H1 (cell line): ENCODE measurements around the gene HS6ST2. TPM values are rescaled to one million over a fixed set of nuclear protein-coding genes. Genes with fewer than 3 reads are reported as not detected.

Source experiments
- CTCF ChIA-PET: fragments of 300-600 bp; sonication (Branson Sonifier 250); formaldehyde crosslinking; loops from one replicate; lab custom pipeline; 2021; ENCODE audit not compliant: partially characterized antibody; lab: Charles Lee
- POLR2A ChIA-PET: fragments of 300-600 bp; sonication (Branson Sonifier 250); formaldehyde crosslinking; loops from one replicate; lab custom pipeline; 2021; ENCODE audit warnings: inconsistent platforms; ENCODE audit not compliant: partially characterized antibody; lab: Charles Lee
- DNase-seq, 2 experiments: peaks; one replicate each; pipeline versions ENCODE4 v3.0.0 to v3.0.0-alpha.2; 2010 to 2022; ENCODE audit warnings: low spot score in 2 of 2, low read depth in 1 of 2, mixed read lengths in 1 of 2
- FAIRE-seq: peaks from 2 replicates; lab custom pipeline; 2011; peaks lifted over from hg19 to GRCh38; lab: Jason Lieb, UNC
- H2AFZ ChIP-seq: 2 replicates; pipeline ENCODE4 v1.8.1; 2012; ENCODE audit warnings: low read length, inconsistent platforms
- H2AK5ac ChIP-seq: 2 replicates; pipeline ENCODE4 v1.6.1; 2013; ENCODE audit warnings: low read depth, low read length
- H2BK120ac ChIP-seq: replicated peaks from 2 replicates; pipeline ENCODE3; 2013; ENCODE audit warnings: low read depth, low read length, inconsistent platforms
- H2BK12ac ChIP-seq: 2 replicates; pipeline ENCODE4 v1.6.1; 2013; ENCODE audit warnings: low read depth, low read length
- H2BK15ac ChIP-seq: 2 replicates; pipeline ENCODE4 v1.6.1; 2013; ENCODE audit warnings: low read length
- H2BK20ac ChIP-seq: 2 replicates; pipeline ENCODE4 v1.6.1; 2013; ENCODE audit warnings: low read length
- H2BK5ac ChIP-seq: 2 replicates; pipeline ENCODE4 v1.6.1; 2013; ENCODE audit warnings: low read depth, low read length
- H3K14ac ChIP-seq: 2 replicates; pipeline ENCODE4 v1.6.1; 2013; ENCODE audit warnings: inconsistent platforms; ENCODE audit not compliant: insufficient read length
- H3K18ac ChIP-seq: 2 replicates; pipeline ENCODE4 v1.6.1; 2013; ENCODE audit warnings: low read length; ENCODE audit errors: extremely low read depth
- H3K23ac ChIP-seq: 2 replicates; pipeline ENCODE4 v1.6.1; 2013; ENCODE audit warnings: inconsistent platforms; ENCODE audit not compliant: insufficient read length
- H3K23me2 ChIP-seq: 2 replicates; pipeline ENCODE4 v1.6.1; 2013; ENCODE audit warnings: low read depth, low read length
- H3K27ac ChIP-seq: 2 replicates; pipeline ENCODE4 v1.6.1; 2011; ENCODE audit warnings: low read depth, low read length, inconsistent platforms
- H3K27me3 ChIP-seq, 4 experiments: replicated peaks in 1 of 4; 1 replicate in 1 of 4; 2 replicates in 3 of 4; pipeline versions ENCODE4 v1.6.1 to v1.8.1; 2011 to 2013; ENCODE audit warnings: low read length in 3 of 4, mild to moderate bottlenecking in 3 of 4, inconsistent platforms in 2 of 4, mixed read lengths in 2 of 4, moderate library complexity in 1 of 4; ENCODE audit not compliant: control insufficient read depth in 3 of 4, insufficient read depth in 3 of 4; ENCODE audit errors: extremely low read depth in 1 of 4
- H3K36me3 ChIP-seq, 4 experiments: 2 replicates each; pipeline versions ENCODE4 v1.6.1 to v1.8.1; 2011 to 2013; ENCODE audit warnings: mild to moderate bottlenecking in 4 of 4, low read length in 3 of 4, moderate library complexity in 2 of 4, control low read depth in 1 of 4, inconsistent platforms in 1 of 4; ENCODE audit not compliant: insufficient read depth in 4 of 4, control insufficient read depth in 2 of 4
- H3K4ac ChIP-seq: replicated peaks from 2 replicates; pipeline ENCODE3; 2013; ENCODE audit warnings: low read length, low read depth, mixed read lengths, inconsistent platforms; ENCODE audit not compliant: insufficient read length
- H3K4me1 ChIP-seq, 4 experiments: replicated peaks in 1 of 4; 1 replicate in 1 of 4; 2 replicates in 3 of 4; pipeline versions ENCODE4 v1.6.1 to v1.8.1; 2011 to 2013; ENCODE audit warnings: low read length in 3 of 4, inconsistent platforms in 2 of 4, mixed read lengths in 1 of 4; ENCODE audit not compliant: insufficient read depth in 4 of 4, control insufficient read depth in 3 of 4
- H3K4me2 ChIP-seq, 2 experiments: 2 replicates each; pipeline versions ENCODE4 v1.6.1 to v1.8.1; 2011 to 2013; ENCODE audit warnings: low read depth in 2 of 2, low read length in 2 of 2, control low read depth in 1 of 2, inconsistent platforms in 1 of 2, mild to moderate bottlenecking in 1 of 2; ENCODE audit not compliant: insufficient read depth in 1 of 2
- H3K4me3 ChIP-seq, 4 experiments: fragments of 200-600, 300-600 bp in 1 of 4; sonication (generic), shearing (Covaris generic), sonication (Bioruptor Twin) in 1 of 4; 2 replicates each; pipeline versions ENCODE4 v1.5.1 to v1.8.1; 2011 to 2016; ENCODE audit warnings: low read length in 4 of 4, low read depth in 3 of 4, control low read depth in 2 of 4, inconsistent platforms in 2 of 4, mild to moderate bottlenecking in 2 of 4, mixed read lengths in 1 of 4, moderate library complexity in 1 of 4; ENCODE audit not compliant: insufficient read depth in 2 of 4; ENCODE audit errors: extremely low read depth in 1 of 4
- H3K56ac ChIP-seq: replicated peaks from 2 replicates; pipeline ENCODE3; 2013; ENCODE audit warnings: low read depth, mild to moderate bottlenecking, mixed read lengths, low read length, inconsistent platforms; ENCODE audit not compliant: insufficient read length
- H3K79me1 ChIP-seq: 2 replicates; pipeline ENCODE4 v1.6.1; 2013; ENCODE audit warnings: low read depth, low read length, control low read depth
- H3K79me2 ChIP-seq, 2 experiments: 2 replicates each; pipeline versions ENCODE4 v1.6.1 to v1.8.1; 2012 to 2013; ENCODE audit warnings: low read length in 2 of 2, mild to moderate bottlenecking in 2 of 2, inconsistent platforms in 1 of 2; ENCODE audit not compliant: insufficient read depth in 2 of 2, control insufficient read depth in 1 of 2
- H3K9ac ChIP-seq, 4 experiments: replicated peaks in 1 of 4; 1 replicate in 1 of 4; 2 replicates in 3 of 4; pipeline versions ENCODE4 v1.6.1 to v1.8.1; 2011 to 2013; ENCODE audit warnings: low read depth in 3 of 4, low read length in 3 of 4, control low read depth in 2 of 4, mild to moderate bottlenecking in 2 of 4, moderate library complexity in 2 of 4, inconsistent platforms in 1 of 4; ENCODE audit errors: extremely low read depth in 1 of 4
- H3K9me3 ChIP-seq, 2 experiments: 2 replicates each; pipeline versions ENCODE4 v1.6.1 to v1.8.1; 2012 to 2013; ENCODE audit warnings: mild to moderate bottlenecking in 2 of 2, moderate library complexity in 2 of 2, control low read depth in 1 of 2, inconsistent platforms in 1 of 2, low read depth in 1 of 2, low read length in 1 of 2, mixed read lengths in 1 of 2; ENCODE audit not compliant: insufficient read depth in 2 of 2
- H4K20me1 ChIP-seq, 2 experiments: replicated peaks in 1 of 2; 2 replicates each; pipeline versions ENCODE3 to v1.8.1; 2011 to 2013; ENCODE audit warnings: inconsistent platforms in 2 of 2, low read length in 2 of 2, mild to moderate bottlenecking in 1 of 2; ENCODE audit not compliant: insufficient read depth in 2 of 2, control insufficient read depth in 1 of 2
- H4K5ac ChIP-seq: 2 replicates; pipeline ENCODE4 v1.6.1; 2013; ENCODE audit warnings: low read length, low read depth, mixed read lengths, inconsistent platforms; ENCODE audit not compliant: insufficient read length
- H4K8ac ChIP-seq: 2 replicates; pipeline ENCODE4 v1.8.0; 2013; ENCODE audit warnings: mild to moderate bottlenecking, moderate library complexity, low read length, inconsistent platforms; ENCODE audit not compliant: insufficient read depth; ENCODE audit errors: extremely low read depth
- H4K91ac ChIP-seq: replicated peaks from 2 replicates; pipeline ENCODE3; 2013; ENCODE audit warnings: low read length, mixed read lengths, inconsistent platforms; ENCODE audit not compliant: insufficient read length
- KDM1A ChIP-seq: fragments of 200-600, 300-600 bp; sonication (generic); IDR thresholded peaks from 2 replicates; pipeline ENCODE4 v1.7.1; 2016; ENCODE audit warnings: mild to moderate bottlenecking, low read length, borderline replicate concordance
- PHF8 ChIP-seq: fragments of 200-600 bp; sonication (generic); conservative IDR thresholded peaks from 2 replicates; pipeline ENCODE4 v1.7.1; 2012; ENCODE audit warnings: low read depth, mild to moderate bottlenecking, inconsistent platforms, low read length, moderate library complexity
- RBBP5 ChIP-seq: IDR thresholded peaks from 2 replicates; pipeline ENCODE4 v1.7.1; 2012; ENCODE audit warnings: low read depth, mild to moderate bottlenecking, inconsistent platforms, low read length, moderate library complexity, borderline replicate concordance
- SUZ12 ChIP-seq: fragments of 200-600 bp; sonication (generic); IDR thresholded peaks from 2 replicates; pipeline ENCODE4 v1.6.1; 2012; ENCODE audit warnings: mild to moderate bottlenecking, inconsistent platforms, low read length, moderate library complexity, mixed read lengths
- WGBS, 2 experiments: shearing (Covaris generic) in 1 of 2; methylation state at CpG; one replicate each; pipeline versions ENCODE4 v1.1.6 to v1.1.7; 2013 to 2015; ENCODE audit warnings: low lambda C conversion rate in 2 of 2, mixed read lengths in 2 of 2, inconsistent platforms in 1 of 2, low coverage in 1 of 2, missing lambda C conversion rate in 1 of 2; ENCODE audit not compliant: insufficient replicate concordance in 2 of 2, insufficient coverage in 1 of 2, insufficient read length in 1 of 2; ENCODE audit errors: extremely low coverage in 1 of 2, missing lambda C conversion rate in 1 of 2; 5-methylcytosine and 5-hydroxymethylcytosine counted together
- polyA plus RNA-seq, 7 experiments: library from polyadenylated mRNA; depleted of rRNA in 3 of 7; stranded (reverse) in 5 of 7; unstranded in 2 of 7; fragments of >200 nt in 5 of 7; fragments of 200-250 nt in 2 of 7; gene quantifications; 1 replicate in 5 of 7; 2 replicates in 1 of 7; 4 replicates in 1 of 7; pipeline versions ENCODE4 v1.2.1 to v1.2.3, GENCODE V29; 2011 to 2013; ENCODE audit warnings: missing spikeins in 2 of 7, mixed read lengths in 2 of 7
- total RNA-seq: library from RNA; stranded (reverse); fragmentation: NEBNext Ultra II Directional; extraction: Animal tissue kit (Norgen Biotek cat#: 25700); gene quantifications from 2 replicates; pipeline ENCODE4 v1.2.1, GENCODE V29; 2021
- TF ChIP-seq, protein P1 (sequence below): IDR thresholded peaks from 2 replicates; pipeline ENCODE4 v1.6.1; 2012; ENCODE audit warnings: low read length, inconsistent platforms

Gene HS6ST2
- total and polyA plus RNA-seq, 2 of the 8 experiments (the other 6 are each of a cell fraction or from before 2014, with no cell fraction given): 3.9 TPM

DNA sequence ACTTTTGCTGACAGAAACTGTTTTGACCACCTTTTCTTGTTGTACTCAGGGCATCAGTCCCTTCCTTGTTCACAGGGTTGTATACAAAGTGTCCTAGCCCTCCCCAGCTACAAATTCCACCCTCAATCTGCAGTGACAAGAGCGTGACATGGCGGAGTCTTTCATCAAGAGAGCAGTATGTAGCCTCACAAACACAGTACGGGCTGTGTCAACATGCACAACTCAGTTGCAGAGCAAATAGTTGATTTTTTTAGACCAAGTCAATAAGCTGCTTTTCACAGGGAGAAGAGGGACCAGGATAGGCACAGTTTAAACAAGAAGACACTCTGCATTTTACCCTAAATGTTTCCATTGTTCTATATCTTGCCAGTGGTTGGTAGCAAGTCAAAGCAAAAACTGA, 8.6 kb upstream of the HS6ST2 start:
- Histone ChIP-seq H2BK12ac (no peak overlapping the region), H4K91ac (no peak overlapping the region), H2BK5ac (no peak overlapping the region), H3K27ac (no peak overlapping the region), H3K14ac (no peak overlapping the region), H3K9ac (no peak overlapping the region), H3K79me2 (no peaks in the 10 kb centered on the region), H2AFZ (no peak overlapping the region), H2BK20ac (no peak overlapping the region), H3K56ac (no peak overlapping the region), H3K36me3 (no peaks in the 10 kb centered on the region), H3K23me2 (no peaks in the 10 kb centered on the region), H3K4me3 (no peak overlapping the region), H3K18ac (no peak overlapping the region), H3K4me2 (no peak overlapping the region), H4K8ac (no peak overlapping the region), H2BK15ac (no peak overlapping the region), H2AK5ac (no peak overlapping the region), H3K27me3 (no peaks in the 10 kb centered on the region), H3K23ac (no peak overlapping the region), H3K79me1 (no peaks in the 10 kb centered on the region), H3K9me3 (no peaks in the 10 kb centered on the region)
- WGBS, 2 experiments: 88% methylated on average over 3 of the region's 3 CpGs; no CpG with 5 or more reads in 1 of the 2 experiments
- POLR2A ChIA-PET: no interaction called here
- no peak for TF ChIP-seq KDM1A
- no peak for TF ChIP-seq PHF8
- TF ChIP-seq SUZ12: no peak
- TF ChIP-seq RBBP5: no peak
- TF ChIP-seq, protein P1, sequence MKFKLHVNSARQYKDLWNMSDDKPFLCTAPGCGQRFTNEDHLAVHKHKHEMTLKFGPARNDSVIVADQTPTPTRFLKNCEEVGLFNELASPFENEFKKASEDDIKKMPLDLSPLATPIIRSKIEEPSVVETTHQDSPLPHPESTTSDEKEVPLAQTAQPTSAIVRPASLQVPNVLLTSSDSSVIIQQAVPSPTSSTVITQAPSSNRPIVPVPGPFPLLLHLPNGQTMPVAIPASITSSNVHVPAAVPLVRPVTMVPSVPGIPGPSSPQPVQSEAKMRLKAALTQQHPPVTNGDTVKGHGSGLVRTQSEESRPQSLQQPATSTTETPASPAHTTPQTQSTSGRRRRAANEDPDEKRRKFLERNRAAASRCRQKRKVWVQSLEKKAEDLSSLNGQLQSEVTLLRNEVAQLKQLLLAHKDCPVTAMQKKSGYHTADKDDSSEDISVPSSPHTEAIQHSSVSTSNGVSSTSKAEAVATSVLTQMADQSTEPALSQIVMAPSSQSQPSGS: no peak
- TF ChIP-seq, all 59 proteins: peak for 0
- CTCF ChIA-PET: interaction anchor here (1.6 kb wide), 1 partner anchor 9 kb away, joined by 6 read pairs; no protein-coding TSS in a partner anchor
- no peak for DNase-seq
- Histone ChIP-seq H4K20me1 (no peaks in the 10 kb centered on the region), H4K5ac (no peak overlapping the region), H2BK120ac (no peak overlapping the region), H3K4me1 (no peaks in the 10 kb centered on the region; a peak in 1 of 7 replicates), H3K4ac (no peak overlapping the region)
- FAIRE-seq: no peak
